C4-2B (cell line): ENCODE data around the gene TBX2.

Experiments used
- CTCF ChIP-seq: fragments of 450-650 bp; conservative IDR thresholded peaks from 2 replicates; pipeline ENCODE4 v1.5.1; 2017; ENCODE audit warnings: mild to moderate bottlenecking
- ZFX ChIP-seq: fragments of 450-650 bp; IDR thresholded peaks from 2 replicates; pipeline ENCODE4 v1.6.1; 2017

DNA sequence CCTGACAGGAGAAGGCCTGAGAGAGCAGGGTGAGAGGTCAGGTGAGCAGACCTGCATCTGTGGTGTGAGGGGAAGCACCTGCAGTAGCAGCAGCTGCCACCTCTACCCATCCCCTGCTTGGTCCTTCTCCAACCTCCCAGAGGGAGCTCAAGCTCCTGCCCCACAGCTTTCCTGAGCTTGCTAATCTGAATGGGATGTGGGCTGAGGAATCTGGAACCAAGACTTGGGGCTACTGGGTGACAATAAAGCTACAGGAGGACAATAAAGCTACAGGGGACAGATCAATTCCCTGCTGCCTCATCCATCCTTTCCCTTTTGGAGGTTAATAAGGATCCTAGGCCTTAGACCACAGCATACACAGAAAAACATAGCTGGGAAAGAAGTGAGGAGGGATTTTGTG lies 47.7 kb downstream of the TBX2 start:
- TF ChIP-seq CTCF (no peak), ZFX (no peak)
